Astrocyte of the cerebellum (primary cell): ENCODE results near the gene ZNF236.

ENCODE experiments used
- DNase-seq: peaks from one replicate; pipeline ENCODE4 v3.0.0-alpha.2; 2011; ENCODE audit warnings: low read depth
- H3K4me3 ChIP-seq: 2 replicates; pipeline ENCODE4 v1.5.1; 2011; ENCODE audit warnings: mild to moderate bottlenecking, low read depth, low read length, moderate library complexity
- in situ Hi-C: cut with HindIII; loops from 2 replicates; pipeline ENCODE4 v1.10.0; 2017; ENCODE audit warnings: low sequenced_read_pairs
- TF ChIP-seq, protein P1 (sequence below): IDR thresholded peaks from 2 replicates; pipeline ENCODE4 v1.5.1; 2012; ENCODE audit warnings: low read length, low read depth, moderate library complexity, mild to moderate bottlenecking; ENCODE audit errors: missing control alignments

Gene ZNF236

DNA sequence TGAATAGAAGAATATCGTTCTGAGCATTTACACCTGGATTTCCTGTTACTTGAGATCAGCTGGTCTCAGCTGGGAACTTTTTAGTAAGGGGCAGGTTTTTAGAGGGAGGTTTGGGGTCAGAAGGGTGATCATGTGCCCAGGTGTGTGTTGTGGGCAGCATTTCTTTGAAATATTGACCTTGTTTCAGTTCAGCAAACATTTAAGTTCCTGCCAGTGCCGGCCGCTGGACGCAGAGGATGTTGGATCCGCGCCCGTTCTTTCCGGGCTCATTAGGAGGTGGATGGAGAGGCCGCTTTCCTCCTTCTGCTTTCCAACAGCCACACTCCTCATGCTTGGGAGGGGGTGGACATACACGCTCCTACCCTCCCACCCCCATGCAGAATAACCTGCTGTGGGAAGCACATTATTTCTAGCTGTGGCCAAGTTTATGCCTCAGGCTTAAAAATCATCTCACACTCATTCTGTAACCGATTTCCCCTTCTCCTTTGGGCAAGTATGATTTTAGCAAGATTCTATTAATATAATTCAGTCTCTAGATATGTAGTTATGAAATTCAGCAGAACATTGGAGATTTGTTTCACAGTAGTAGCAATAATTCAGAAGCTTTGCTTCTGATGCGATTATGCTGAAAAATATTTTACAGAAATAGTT, 131.4 kb downstream of the ZNF236 start:
- in situ Hi-C loops = no loop called here
- peak; percentile 36 for DNase-seq
- TF ChIP-seq, protein P1, sequence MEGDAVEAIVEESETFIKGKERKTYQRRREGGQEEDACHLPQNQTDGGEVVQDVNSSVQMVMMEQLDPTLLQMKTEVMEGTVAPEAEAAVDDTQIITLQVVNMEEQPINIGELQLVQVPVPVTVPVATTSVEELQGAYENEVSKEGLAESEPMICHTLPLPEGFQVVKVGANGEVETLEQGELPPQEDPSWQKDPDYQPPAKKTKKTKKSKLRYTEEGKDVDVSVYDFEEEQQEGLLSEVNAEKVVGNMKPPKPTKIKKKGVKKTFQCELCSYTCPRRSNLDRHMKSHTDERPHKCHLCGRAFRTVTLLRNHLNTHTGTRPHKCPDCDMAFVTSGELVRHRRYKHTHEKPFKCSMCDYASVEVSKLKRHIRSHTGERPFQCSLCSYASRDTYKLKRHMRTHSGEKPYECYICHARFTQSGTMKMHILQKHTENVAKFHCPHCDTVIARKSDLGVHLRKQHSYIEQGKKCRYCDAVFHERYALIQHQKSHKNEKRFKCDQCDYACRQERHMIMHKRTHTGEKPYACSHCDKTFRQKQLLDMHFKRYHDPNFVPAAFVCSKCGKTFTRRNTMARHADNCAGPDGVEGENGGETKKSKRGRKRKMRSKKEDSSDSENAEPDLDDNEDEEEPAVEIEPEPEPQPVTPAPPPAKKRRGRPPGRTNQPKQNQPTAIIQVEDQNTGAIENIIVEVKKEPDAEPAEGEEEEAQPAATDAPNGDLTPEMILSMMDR = no peak
- no peak overlapping the region for H3K4me3 ChIP-seq

DNA sequence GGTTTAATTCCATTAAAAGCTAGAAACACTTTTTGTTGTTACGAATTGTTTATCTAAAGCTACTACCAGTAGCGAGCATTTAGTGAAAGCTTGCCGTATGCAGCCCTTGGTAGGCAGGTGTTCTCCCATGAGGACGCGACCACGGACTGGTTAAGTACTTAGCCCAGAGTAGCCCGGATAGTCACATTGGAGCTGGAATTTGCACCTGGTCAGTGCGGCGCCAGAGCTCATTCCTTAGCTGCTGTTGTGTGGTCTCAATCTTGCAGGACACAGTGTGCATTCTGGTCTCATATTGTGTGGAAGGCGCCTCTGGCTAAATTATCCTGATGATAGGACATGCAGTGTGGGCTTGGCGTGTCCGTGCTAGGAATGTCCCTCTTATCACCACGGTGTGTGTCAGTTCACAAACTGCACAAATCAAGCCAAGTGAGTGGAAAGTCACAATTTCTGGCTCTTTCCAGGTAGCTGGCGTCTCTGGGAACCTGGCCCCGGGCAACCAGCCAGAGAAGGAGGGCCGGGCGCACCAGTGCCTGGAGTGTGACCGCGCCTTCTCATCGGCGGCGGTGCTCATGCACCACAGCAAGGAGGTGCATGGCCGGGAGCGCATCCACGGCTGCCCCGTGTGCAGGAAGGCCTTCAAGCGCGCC, 133.3 kb downstream of the ZNF236 start:
- in situ Hi-C loops = loop anchor here (5.0 kb wide), 1 partner anchor 43 kb away; no protein-coding TSS in a partner anchor
- no peak overlapping the region for H3K4me3 ChIP-seq
- no peak for DNase-seq
- TF ChIP-seq, protein P1 = no peak

DNA sequence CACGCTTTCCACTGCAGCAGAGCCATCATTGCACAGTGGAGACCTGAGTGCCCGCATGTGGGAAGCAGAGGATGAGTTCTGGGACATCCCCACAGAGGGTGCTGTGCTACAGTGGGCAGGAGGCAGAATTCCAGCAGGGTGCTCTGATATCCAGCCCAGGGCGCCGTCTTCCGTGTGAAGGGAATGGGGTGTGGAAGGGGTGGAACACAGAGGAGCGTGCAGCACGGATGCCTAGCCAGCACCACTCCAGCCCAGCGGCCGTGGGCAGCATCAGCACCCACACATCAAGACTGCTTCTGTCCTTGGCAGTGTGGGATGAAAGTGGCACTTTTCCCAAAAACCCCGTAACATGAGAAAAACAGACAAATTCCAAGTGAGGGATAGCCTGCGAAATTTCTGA, 134.3 kb downstream of the ZNF236 start:
- TF ChIP-seq, protein P1 = no peak
- in situ Hi-C loops = loop anchor here (5.0 kb wide), 1 partner anchor 44 kb away; no protein-coding TSS in a partner anchor
- no peak overlapping the region for H3K4me3 ChIP-seq
- DNase-seq = no peak

DNA sequence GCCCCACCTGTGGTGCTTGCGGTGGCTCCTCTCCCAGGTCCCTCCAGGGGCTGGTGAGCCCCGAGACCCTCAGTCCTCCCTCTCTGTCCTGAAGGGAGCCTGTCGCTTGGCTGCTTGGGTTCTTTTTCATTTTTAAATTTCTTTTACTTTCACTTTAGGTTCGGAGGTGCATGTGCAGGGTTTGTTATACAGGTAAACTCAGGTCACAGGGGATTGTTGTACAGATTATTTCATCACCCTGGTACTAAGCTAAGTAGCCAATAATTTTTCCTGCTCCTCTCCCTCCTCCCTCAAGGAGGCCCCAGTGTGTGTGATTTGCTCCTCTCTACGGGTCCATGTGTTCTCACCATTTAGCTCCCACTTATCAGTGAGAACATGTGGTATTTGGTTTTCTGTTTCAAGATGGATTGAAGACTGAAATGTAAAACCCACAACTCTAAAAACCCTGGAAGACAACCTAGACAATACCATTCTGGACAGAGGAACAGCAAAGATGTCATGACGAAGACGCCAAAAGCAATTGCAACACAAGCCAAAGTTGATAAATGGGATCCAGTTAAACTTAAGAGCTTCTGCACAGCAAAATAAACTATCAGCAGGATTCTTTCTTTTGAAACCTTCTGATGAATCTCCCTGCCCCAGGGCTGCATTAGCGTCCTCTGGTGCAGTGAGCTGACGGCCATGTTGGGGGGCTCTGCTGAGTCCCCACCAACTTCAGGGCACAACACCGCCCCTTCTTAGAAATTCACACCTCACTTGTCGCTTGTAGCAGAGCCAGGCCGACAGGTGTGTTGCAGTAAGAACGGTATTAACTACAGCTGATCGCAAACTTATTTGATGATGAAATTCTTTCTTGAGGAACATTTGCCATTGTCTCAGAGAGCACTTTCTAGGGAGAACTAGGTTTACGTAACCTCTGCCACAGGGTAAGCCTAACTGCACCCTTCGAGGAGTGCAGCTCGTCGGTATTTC, 135.3 kb downstream of the ZNF236 start:
- in situ Hi-C loops = loop anchor here (5.0 kb wide), 1 partner anchor 45 kb away; no protein-coding TSS in a partner anchor
- no peak overlapping the region for H3K4me3 ChIP-seq
- TF ChIP-seq, protein P1 = no peak
- DNase-seq = no peak

DNA sequence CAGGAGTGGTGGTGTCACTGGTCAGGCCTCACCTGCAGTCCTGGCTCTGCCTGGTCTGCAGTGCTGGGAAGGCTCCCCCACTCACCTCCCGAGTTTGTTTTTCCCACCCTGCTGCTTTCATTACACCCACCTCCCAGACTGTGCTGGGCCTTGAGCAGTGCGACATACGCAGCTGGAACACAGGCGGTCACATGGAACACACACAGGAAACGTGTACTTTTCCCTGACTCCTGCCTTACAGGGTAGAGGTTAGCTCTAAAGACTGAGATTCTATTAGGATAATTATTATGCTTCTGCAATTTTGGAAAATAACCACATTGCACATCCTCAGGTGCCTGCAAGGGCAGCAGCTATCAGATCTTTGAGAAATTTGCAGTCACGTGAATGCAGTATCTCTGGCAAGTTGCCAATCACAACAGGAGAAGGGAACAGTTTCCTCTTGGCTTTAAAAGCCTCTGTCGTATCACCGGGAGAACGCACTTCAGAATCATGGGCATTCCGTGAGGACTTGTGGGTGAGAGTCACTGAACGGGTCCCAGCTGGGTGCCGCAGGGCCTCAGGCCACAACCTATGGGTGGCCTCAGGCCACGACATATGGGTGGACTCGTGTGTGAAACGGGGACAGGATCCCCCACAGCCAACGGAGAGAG, 136.5 kb downstream of the ZNF236 start:
- no peak for DNase-seq
- TF ChIP-seq, protein P1 = no peak
- in situ Hi-C loops = loop anchor here (5.0 kb wide), 1 partner anchor 47 kb away; no protein-coding TSS in a partner anchor
- no peak overlapping the region for H3K4me3 ChIP-seq
